ENCODE results near the gene B4GALNT4. TPM values are rescaled to one million over a fixed set of nuclear protein-coding genes. Genes with fewer than 3 reads are reported as not detected.
"Not testable (repeated sequence)": the region's sequence is repeated elsewhere in the genome, so short reads cannot be mapped to it uniquely, and the experiment has no call there.

The B4GALNT4 gene
- total RNA-seq, 1 donor from 2014 or later, result 31.6 TPM

GRCh38 chr11:342328-342727 is 27.0 kb upstream of the B4GALNT4 start:
- Histone ChIP-seq H3K4me3 (ENCODE audit: low read depth, low read length) (no peak overlapping the region), H3K27me3 (ENCODE audit: control insufficient read depth, insufficient read depth, low read length) (no peaks in the 10 kb centered on the region), H3K36me3 (ENCODE audit: control insufficient read depth, insufficient read depth, low read length) (no peaks in the 10 kb centered on the region)
- no peak for DNase-seq (ENCODE audit: low read depth)
- no peak for TF ChIP-seq CTCF (IDR thresholded peaks at IDR 0.05; ENCODE audit: insufficient read depth, low read length, poor library complexity, severe bottlenecking)

- Histone ChIP-seq H3K4me3 (ENCODE audit: low read depth, low read length) (no peak overlapping the region), H3K27me3 (ENCODE audit: control insufficient read depth, insufficient read depth, low read length) (no peaks in the 10 kb centered on the region), H3K36me3 (ENCODE audit: control insufficient read depth, insufficient read depth, low read length) (no peaks in the 10 kb centered on the region)
- DNase-seq (ENCODE audit: low read depth), result no peak
- TF ChIP-seq CTCF (IDR thresholded peaks at IDR 0.05; ENCODE audit: insufficient read depth, low read length, poor library complexity, severe bottlenecking), result no peak
Observed at GRCh38 chr11:344836-345578, 24.3 kb upstream of the B4GALNT4 start.

GRCh38 chr11:346529-346928 is 22.8 kb upstream of the B4GALNT4 start:
- no peak for DNase-seq (ENCODE audit: low read depth)
- no peak overlapping the region for H3K4me3 ChIP-seq (ENCODE audit: low read depth, low read length)
- TF ChIP-seq CTCF (IDR thresholded peaks at IDR 0.05; ENCODE audit: insufficient read depth, low read length, poor library complexity, severe bottlenecking), result no peak
- no peaks in the 10 kb centered on the region for H3K36me3 ChIP-seq (ENCODE audit: control insufficient read depth, insufficient read depth, low read length)
- H3K27me3 ChIP-seq (ENCODE audit: control insufficient read depth, insufficient read depth, low read length), result no peaks in the 10 kb centered on the region

GRCh38 chr11:349270-349954 is 19.9 kb upstream of the B4GALNT4 start:
- H3K27me3 ChIP-seq (ENCODE audit: control insufficient read depth, insufficient read depth, low read length); DNase-seq (ENCODE audit: low read depth); H3K4me3 ChIP-seq (ENCODE audit: low read depth, low read length); H3K36me3 ChIP-seq (ENCODE audit: control insufficient read depth, insufficient read depth, low read length): not testable (repeated sequence)

GRCh38 chr11:350033-350722 is 19.1 kb upstream of the B4GALNT4 start:
- H3K4me3 ChIP-seq (ENCODE audit: low read depth, low read length); H3K27me3 ChIP-seq (ENCODE audit: control insufficient read depth, insufficient read depth, low read length); DNase-seq (ENCODE audit: low read depth); H3K36me3 ChIP-seq (ENCODE audit: control insufficient read depth, insufficient read depth, low read length): not testable (repeated sequence)

GRCh38 chr11:350723-351255 is 18.5 kb upstream of the B4GALNT4 start:
- Histone ChIP-seq H3K36me3 (ENCODE audit: control insufficient read depth, insufficient read depth, low read length) (no peaks in the 10 kb centered on the region), H3K27me3 (ENCODE audit: control insufficient read depth, insufficient read depth, low read length) (no peaks in the 10 kb centered on the region), H3K4me3 (ENCODE audit: low read depth, low read length) (no peak overlapping the region)
- no peak for DNase-seq (ENCODE audit: low read depth)
- TF ChIP-seq CTCF (IDR thresholded peaks at IDR 0.05; ENCODE audit: insufficient read depth, low read length, poor library complexity, severe bottlenecking), result no peak
